GM12872 (cell line): ENCODE results near the gene SLC19A1.

Experiments
- CTCF ChIP-seq: IDR thresholded peaks from 3 replicates; pipeline ENCODE4 v1.5.1; 2011; ENCODE audit warnings: low read depth, mild to moderate bottlenecking, low read length, moderate library complexity; ENCODE audit not compliant: insufficient read depth

Gene SLC19A1

GRCh38 chr21:45451771-45452182, 90.5 kb downstream of the SLC19A1 start:
- no peak for TF ChIP-seq CTCF

GRCh38 chr21:45451091-45451740, 91.0 kb downstream of the SLC19A1 start:
- TF ChIP-seq CTCF, result no peak

DNA sequence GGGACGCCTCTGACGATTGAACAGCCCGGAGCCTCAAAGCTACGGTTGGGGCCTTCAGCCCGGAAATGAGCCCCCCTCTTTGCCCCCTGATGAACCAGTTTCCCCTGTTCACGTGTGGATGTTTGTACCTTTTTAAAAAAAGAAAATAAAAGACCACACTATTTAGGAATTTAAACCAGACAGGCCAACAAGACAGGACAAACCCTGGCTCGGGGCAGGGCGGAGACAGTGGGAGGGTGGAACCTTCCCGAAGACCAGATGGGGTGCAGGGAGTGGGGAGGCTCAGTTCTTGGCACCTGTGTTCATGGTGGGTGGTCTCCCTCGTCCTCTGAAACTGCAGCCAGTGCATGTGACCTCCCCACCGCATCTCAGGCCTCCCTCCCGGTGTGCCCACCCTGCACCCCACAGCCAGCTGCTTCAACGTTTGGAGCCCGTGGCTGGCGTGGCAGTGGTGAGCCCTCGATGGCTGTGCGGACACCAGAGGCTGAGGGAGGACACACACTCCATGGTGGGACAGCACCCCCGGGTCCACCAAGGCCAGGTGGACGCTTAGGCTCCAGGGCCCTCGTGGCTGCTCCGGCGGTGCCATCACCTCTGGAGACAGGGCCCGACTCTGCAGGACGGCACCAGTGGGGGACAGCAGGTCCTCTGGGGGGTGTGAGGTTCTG, 91.7 kb downstream of the SLC19A1 start:
- TF ChIP-seq CTCF, result no peak

GRCh38 chr21:45449658-45450422, 92.4 kb downstream of the SLC19A1 start:
- TF ChIP-seq CTCF, result no peak

DNA sequence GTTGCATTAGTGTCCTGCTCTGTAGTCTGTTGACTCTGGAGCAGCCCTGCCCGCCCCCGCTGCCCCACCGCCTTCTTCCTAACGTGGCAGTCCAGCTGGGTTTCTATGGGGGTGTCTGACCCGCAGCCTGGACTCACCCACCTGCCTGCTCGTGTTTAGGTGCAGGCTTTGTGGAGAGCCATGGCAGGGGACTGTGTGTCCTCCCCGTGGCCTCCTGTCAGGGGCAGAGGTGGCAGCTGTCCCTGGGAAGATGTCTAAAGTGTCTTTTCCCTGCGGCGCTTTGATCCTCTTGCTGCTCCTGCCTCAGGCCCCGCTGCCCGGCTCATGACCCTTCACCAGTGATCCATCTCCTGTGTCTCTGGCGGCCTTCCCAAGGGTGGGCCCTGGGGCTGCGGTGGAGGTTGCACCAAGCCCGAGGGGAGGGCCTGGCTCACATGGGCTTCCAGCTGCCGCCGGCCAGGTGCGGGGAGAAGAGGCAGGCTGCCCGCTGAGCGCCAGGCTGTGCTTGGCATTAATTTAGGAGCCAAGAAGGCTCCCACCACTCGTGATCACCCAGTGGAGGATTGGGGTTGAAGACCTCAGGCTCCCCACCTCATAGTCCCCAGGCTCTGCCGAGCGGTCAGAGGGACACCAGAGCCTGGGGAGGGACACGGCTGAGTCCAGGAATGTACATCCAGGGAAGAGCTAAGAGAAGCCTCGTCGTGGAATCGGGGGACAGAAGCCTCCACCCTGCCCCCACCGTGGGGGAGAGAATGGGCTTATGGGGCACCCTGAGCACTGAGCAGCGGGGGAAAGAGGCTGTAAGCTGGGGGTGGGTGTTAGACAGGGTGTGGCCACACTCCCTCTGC, 93.2 kb downstream of the SLC19A1 start:
- TF ChIP-seq CTCF, result no peak

DNA sequence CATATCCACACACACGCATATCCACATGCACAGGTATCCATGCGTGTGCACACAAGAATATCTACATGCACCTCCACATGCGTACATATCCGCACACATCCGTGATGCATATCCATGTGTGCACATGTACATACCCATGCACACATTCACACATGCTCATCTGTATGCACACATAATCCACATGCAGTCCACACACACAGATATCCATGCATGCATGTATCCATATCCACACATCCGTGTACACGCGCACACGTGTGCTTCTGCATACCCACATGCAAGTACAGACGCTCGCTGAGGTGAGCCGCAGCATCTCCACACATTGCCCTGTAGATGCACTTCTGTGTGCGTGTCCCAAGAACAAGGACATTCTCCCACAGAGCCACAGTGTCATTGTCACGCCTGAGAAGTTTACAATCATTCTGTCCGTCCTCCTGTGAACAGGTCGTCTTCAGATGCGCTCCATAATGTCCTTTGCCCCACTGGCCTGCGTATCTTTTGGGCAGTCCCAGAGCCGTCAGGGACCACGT, 93.9 kb downstream of the SLC19A1 start:
- no peak for TF ChIP-seq CTCF
